HL-60/S4 treated with phorbol 12-myristate 13-acetate at 8.2 ng/mL for 4 days and 3 days (cell line): ENCODE results near the gene SSNA1.

ENCODE experiments used
- in situ Hi-C: fragments of 300-500 bp; cut with MboI; formaldehyde crosslinking; loops from 2 replicates; pipeline ENCODE4 v1.15.0; 2022; ENCODE audit warnings: low sequenced_read_pairs

Gene SSNA1

DNA sequence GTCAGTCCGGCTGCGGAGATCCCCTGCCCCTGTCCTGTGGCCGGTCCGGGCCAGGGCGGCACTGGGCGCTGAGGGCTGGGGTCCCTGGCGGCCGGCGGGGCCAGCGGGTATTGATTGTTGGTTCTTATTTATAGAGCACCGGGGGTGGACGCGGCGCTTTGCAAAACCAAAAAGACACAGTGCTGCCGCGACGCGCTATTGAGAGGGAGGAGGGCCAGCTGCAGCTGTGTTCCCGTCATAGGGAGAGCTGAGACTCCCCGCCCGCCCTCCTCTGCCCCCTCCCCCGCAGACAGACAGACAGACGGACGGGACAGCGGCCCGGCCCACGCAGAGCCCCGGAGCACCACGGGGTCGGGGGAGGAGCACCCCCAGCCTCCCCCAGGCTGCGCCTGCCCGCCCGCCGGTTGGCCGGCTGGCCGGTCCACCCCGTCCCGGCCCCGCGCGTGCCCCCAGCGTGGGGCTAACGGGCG, 21.2 kb upstream of the SSNA1 start:
- in situ Hi-C loops, result no loop called here

- in situ Hi-C loops, result no loop called here
Observed at GRCh38 chr9:137167747-137168572, 20.5 kb upstream of the SSNA1 start.

GRCh38 chr9:137168573-137168903, 19.9 kb upstream of the SSNA1 start:
- in situ Hi-C loops, result no loop called here

DNA sequence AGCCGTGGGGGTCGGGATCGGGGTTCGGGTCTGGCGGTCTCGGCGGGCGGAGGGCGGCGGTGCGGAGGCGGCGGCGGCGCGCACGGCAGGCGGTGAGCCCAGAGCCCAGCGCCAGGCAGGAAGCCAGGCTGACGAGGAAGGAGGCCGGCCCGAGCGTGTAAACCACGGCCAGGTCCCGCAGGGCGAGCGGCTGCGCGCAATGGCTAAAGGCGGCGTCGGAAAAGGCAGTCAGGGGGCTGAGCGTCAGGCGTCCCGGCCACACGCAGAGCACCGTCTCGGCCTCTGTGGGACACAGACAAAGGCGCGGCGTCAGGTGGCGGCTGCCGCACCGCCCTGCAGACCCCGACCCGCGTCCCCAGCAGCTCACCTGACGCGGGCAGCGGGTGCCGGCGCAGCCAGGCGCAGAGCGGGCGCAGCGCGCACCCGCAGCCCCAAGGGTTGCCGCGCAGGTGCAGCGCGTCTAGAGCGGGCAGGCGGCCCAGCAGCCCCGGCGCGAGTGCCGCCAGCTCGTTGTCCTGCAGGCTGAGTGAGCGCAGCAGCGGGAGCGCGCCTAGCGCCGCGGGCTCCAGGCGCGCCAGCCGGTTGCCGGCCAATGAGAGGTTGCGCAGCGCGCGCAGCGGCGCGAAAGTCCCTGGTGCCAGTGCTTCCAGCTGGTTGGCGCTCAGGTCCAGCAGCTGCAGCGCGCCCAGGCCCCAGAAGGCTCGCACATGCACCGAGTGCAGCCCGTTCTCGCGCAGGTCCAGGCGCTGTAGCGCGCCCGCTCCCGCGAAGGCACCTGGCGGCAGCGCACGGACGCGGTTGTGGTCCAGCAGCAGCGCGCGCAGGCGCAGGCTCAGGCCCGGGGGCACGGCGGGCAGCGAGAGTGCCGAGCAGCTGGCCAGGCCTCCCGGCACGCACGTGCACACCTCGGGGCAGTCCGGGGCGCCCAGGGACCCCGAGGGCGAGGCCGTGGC, 19.3 kb upstream of the SSNA1 start:
- in situ Hi-C loops, result no loop called here

DNA sequence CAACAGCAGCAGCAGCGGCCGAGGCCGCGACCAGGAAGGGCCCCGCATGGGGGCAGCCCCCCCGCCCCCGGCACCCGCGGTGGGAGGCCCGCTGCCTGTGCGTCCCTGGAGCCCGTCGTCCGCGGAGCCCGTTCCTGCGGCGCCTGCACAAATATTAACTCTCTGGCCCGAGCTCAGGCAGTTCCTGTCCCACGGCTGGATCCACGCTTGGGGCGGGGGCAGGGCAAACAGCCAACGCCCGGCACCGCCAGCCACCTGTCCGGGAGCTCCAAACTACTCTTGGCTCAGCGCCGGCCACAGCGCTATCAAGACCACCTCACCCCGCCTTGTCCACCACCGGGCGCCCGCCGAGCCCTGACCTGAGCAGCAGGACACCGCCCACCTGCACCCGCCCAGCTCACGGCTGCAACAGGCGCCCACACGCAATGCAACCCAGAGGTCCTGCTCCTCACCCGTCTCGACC, 18.5 kb upstream of the SSNA1 start, which contains the start of gene LRRC26:
LRRC26 (minus strand) TSS at position 156 of the 463 bp plus-strand sequence; CDS start at position 48, 108 bp downstream.
- in situ Hi-C loops, result no loop called here

DNA sequence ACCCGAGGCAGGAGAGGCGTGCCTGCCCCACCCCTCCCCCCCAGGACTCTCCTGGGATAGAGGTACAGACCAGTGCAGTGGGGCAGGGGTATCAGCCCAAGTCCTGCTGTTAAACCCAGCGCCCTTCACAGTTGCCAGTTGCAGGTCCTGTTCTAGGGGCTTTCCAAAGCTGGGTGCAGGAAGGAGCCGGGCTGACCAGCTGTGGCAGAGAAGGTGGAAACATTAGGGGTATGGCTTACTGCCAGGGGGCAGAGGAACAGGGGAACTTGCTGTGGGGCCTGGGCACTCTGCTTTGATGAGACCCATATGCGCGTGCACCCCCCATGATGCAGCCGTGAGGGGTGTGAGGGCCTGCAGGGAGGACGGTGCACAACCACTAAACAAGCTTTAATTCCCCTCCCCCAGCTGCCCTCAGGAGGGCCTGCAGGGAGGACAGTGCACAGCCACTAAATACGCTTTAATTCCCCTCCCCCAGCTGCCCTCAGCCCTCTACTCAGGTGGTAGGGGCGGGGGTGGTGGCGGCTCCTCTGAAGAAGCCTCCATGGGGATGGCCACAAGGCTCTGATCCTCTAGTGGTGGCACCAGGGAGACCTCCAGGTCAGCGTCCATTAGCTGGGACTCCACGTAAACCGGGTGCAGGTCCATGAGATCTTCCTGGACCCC, 17.9 kb upstream of the SSNA1 start:
- in situ Hi-C loops, result no loop called here

DNA sequence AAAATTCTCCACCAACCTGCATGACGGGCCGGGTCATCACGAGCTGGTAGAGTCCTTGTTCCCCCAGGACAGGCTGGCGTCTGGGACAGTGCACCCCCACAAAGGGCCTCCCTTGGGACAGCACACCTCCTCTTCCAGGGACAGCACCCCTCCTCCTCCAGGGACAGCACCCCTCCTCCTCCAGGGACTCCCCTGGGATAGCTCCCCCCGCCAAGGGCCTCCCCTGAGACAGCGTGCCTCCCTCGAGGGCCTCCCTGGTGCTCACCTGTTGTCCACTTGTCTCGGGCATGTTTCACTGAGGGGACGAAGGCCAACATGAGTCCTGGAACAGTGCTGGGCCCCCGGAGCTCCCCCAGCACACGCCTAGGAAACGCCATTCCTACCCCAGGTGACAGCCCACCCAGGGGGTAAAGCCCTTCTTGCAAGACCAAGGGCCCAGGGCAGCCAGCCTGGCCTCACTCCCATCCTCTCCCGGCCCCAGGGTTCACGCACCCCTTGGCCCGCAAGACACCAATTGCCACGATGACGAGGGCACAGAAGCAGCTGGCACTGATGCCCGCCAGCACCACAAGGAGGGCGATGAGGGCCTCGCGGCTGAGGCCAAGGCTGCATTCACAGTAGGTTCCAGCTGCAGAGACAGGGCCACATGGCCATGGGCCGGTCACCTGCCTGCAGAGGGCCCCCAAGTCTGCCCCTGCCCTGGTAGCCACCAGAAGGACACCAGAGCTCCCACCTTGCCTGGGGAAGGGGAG, 17.2 kb upstream of the SSNA1 start:
- in situ Hi-C loops, result no loop called here

GRCh38 chr9:137172901-137173795, 15.3 kb upstream of the SSNA1 start:
- in situ Hi-C loops, result no loop called here

GRCh38 chr9:137173796-137174664, 14.4 kb upstream of the SSNA1 start:
- in situ Hi-C loops, result no loop called here

GRCh38 chr9:137174722-137175293, 13.7 kb upstream of the SSNA1 start:
- in situ Hi-C loops, result no loop called here

DNA sequence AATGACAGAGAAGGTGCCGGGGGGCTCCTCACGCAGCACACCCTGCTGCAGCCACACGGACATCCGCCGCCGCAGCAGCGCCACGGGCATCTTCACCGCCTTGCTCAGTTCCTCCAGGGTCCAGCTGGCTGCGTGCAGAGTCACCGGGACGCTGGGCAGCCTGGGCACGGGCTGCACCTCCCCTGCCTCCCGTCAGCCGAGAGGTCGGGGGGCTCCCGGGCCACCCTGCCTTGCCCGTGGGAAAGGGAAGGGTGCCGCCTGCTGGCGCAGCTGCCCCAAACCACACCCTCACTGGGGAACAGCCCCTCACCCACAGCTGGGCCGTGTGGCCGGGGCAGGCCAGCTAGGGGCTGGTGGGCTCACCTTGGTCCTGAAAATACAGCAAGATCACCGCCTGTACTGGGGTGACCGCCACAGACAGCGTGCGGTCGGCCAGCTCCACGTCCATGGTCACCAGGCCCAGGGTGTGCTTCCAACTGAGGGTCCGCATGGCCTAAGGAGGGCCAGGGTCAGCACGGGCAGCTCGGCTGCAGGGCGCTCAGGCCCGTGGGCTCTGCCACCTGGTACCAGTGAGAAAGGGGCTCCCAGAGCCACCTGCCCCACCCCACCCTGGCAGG, 13.0 kb upstream of the SSNA1 start:
- in situ Hi-C loops, result no loop called here

GRCh38 chr9:137176302-137177182, 11.9 kb upstream of the SSNA1 start:
- in situ Hi-C loops, result no loop called here

DNA sequence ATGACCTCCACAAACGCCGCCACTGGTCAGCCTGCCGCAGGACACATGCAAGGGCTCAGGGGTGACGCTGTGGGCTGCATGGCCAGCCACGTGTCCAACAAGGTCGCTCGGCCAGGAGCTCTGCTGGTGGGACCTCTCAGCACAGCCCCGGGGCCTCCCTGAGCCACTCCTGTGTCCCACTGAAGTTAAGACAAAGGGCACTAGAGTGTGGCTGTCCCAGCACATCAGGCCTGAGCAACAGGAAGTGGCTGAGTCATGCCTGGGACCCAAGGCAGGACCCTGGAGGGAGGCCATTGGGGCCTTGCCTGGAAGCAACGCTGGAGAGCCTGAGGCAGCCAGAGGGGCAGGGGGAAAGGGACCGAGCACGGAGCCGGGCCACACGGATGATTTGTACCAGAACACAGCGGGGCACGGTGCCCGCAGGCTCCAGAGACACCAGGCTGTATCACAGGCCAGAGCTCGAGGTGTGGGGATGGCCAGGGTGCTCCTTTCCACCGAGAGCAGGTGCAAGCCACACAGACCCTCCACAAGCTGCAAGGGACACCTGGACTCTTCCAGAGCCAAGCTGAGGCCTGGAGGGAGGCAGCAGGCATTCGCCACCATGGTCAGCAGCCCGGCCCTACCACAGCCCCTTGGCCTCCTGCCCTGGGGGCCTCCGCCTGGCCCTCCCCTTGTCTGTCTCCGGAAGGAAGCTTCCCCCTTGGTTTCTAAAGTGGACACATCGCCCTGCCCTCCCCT, 10.1 kb upstream of the SSNA1 start:
- in situ Hi-C loops, result no loop called here

DNA sequence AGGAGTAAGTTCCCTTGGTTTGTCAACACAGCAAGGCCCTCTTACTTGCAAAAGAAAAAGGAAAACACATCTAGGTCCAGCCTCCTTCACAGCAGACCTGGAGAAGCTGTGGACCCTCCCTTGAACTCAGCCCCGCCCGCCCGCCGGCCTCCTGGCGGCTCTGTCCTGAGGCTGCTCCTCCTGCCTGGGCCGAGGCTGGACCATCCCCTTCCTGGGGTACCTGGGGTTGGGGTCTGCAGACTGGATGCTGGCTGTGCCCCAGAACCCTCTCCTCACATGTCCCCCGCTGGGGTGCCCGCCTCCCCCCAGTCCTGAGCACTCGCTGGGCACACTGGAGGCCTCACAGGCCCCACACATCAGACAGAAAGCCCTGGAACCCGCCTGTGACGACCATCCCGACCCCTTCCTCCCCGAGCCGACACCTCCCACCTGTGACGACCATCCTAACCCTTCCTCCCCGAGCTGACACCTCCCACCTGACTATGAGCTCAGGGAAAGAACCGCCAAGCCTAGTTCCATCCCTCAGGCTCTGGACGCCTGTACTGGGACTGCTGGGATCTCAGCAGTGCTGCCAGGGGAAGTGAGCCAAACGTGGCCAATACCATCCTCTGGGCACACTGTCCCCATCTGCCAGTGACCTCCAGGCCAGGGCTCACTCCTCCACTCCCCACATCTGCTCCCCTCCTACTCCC, 9.4 kb upstream of the SSNA1 start:
- in situ Hi-C loops, result no loop called here

DNA sequence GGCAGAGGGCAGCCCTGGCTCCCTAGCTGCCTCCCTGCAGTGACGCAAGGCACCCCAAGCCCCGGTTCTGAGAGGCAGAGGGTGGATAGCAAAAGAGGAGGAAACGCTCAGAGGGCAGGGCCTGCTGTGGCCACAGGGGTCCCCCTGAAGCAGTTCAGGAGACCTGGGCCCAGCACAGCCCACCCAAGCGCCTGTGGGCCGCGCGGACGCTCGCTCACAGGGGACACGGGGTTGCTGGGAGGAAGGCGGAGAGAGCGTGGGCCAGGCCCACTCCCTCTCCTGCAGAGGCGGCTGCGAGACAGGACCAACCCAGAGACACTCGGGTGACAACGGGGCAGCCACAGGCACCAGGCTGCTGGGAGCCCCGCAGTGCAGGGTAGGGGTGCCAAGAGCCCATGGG, 8.7 kb upstream of the SSNA1 start:
- in situ Hi-C loops, result no loop called here
